Stimulated activated CD8-positive, alpha-beta memory T cell treated with anti-CD3 and anti-CD28 coated beads, Interleukin-2, amount 100 ng/mL, for 1 hour (primary cell): ENCODE results near the gene TPM1.
"Not testable (repeated sequence)": the region's sequence is repeated elsewhere in the genome, so short reads cannot be mapped to it uniquely, and the experiment has no call there.

Experiments
- DNase-seq, 2 donors: peaks; one replicate each; pipeline ENCODE4 v3.0.0-alpha.2; 2020; ENCODE audit warnings: low read depth in 2 of 2

TPM1 gene

GRCh38 chr15:63041974-63042876 is at the start of gene TPM1:
Gene TPM1, plus strand, starts transcription at chr15:63042747. Its CDS starts 83 bp downstream, at chr15:63042830.
- DNase-seq = no peak

DNA sequence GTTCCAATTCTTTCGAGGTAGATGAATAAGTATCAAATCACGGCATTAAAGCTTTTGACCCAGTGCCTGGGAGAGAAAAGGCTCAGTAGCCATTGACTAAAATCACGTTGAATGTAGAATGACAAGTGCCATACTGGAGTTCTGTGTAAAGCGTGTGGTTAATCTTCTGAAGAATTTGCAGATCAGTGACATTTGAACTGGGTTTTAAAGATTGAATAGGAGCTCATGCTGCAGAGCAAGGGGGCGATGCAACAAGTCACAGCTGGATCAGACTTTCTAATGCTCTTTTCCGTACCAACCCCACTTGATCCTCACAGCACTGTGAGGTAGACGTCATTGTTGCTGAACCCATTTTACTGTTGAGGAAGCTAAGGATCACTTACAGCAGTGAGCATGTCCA is 49.5 kb upstream of the TPM1 start:
- no peak for DNase-seq

DNA sequence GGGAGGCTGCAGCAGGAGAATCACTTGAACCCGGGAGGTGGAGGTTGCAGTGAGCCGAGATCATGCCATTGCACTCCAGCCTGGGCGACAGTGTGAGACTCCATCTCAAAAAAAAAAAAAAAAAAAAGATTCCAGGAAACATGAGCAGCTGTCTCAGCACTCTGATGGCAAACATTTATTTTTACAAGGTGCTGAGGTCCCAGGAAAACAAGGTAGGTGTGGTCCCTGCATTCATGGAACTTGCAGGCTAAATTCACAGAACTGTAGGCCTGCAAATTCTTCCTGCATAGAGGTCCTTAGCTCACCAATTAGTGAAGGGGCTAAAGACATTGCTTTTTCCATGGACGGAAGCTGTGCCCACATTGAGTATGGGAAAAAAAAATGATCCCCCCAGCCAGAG is 48.9 kb upstream of the TPM1 start:
- not testable (repeated sequence) for DNase-seq

GRCh38 chr15:62994439-62994838 is 48.1 kb upstream of the TPM1 start:
- DNase-seq = no peak

GRCh38 chr15:62994975-62995681 is 47.4 kb upstream of the TPM1 start:
- no peak for DNase-seq

DNA sequence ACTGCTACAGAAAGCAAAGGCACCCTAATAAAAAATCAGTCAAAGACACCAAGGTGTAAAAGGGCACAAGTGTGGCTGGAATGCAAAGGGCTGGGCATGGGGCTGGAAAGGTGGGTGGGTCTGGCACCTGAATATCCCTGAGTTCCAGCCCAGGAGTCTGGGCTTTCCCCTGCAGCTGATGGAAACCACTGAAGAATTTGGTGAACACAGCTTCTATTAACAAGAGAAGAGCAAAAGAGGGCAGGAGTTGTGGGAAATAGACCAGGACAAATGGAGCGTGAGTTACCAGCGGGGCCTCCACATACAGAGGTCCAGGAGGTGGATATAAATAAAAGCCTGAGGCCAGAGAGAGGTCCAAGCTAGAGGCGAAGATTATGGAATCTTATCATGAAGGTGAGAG is 45.1 kb upstream of the TPM1 start:
- DNase-seq = no peak

DNA sequence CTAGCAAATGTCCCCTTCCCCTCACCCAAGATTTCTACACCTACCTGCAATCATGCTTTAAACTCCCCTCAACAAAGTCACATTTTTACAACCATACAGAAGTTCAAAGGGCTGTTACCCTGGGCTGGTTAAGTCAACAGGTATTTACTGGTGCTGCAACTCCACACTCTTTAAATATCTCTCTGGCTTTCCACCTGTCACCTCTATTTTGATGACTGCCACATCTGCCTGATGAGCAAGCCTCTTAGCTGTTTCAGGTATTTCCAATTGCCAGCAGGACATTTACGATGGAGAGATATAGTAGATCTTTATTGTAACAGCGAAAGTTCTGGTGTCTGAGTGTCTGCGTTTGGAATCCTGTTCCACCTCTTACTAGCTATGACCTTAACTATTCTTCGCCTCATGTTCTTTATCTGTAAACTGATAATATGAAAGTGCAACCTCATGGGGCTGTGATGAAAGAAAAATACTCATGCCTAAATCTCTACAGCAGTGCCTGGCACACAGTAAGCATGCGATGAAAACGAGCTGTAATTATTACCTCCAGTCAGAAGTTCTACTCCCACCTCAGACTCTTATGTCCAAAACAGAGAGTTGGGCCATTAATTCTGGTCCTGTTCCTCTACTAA is 44.2 kb upstream of the TPM1 start:
- DNase-seq = no peak

- DNase-seq = no peak
These were observed 43.4 kb upstream of the TPM1 start for GRCh38 chr15:62999178-62999577.

GRCh38 chr15:62999923-63000561 is 42.5 kb upstream of the TPM1 start:
- no peak for DNase-seq

- no peak for DNase-seq
These were observed 41.8 kb upstream of the TPM1 start for GRCh38 chr15:63000706-63001105.

DNA sequence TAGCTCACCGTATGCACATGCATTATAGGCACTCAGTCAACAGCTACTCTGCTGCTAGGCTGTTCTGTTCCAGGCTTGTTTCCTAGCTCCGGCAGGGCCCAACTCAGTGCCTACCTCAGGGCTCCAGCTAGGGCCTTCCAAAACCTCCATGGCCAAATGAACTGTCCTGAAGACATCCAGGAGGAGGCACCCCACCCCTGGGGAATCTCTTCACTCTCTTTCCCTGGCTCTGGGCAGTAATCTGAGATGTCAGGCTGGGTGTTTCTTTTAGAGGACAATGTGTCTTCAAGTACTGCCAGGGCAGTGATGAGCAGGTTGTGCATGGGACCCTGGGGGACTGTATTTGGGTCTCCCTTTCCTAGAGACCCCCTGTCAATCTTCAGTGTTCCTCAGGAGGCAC is 38.3 kb upstream of the TPM1 start:
- no peak for DNase-seq

DNA sequence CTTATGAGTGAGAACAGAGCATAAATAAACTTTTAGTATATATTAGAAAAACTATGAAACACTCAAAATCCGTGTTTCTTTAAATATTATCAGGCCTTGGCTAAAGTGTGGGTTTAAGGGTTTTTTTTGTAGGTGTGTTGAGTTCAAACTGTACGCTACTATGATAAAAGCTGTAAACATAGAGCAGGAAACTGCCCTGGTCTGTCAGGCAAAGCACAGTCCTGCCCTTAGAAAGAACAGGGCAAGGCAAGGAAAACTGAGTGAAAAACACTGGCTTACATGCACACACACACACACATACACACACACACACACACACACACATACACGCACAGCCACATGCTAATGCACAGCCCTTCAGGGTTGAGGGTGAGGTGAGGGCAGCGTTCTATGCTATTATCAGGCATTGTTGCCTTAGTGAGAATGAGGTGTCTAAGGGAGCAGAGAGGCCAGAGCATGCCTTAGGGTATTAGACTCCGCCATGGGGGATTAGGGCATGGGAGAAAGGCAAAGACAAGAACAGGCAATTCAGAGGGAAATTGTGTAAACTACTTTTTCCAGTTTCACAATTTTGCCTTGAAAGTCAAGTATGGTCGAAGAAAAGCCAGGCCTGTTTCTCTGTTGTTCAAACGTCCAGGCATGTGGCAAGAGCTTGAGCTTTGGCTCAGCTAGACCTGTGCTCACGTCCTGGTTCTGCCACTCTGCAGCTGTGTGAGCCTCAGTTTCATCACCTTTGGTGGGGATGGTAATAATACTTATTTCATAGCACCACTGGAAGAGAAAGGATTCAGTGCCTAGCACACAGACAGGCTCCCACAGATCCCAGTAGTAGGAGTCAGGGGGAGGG is 36.3 kb upstream of the TPM1 start:
- no peak for DNase-seq

GRCh38 chr15:63008333-63009049 is 34.1 kb upstream of the TPM1 start:
- DNase-seq = no peak

GRCh38 chr15:63010386-63010785 is 32.2 kb upstream of the TPM1 start:
- no peak for DNase-seq

- no peak for DNase-seq
These were observed 31.4 kb upstream of the TPM1 start for GRCh38 chr15:63010920-63011693.

DNA sequence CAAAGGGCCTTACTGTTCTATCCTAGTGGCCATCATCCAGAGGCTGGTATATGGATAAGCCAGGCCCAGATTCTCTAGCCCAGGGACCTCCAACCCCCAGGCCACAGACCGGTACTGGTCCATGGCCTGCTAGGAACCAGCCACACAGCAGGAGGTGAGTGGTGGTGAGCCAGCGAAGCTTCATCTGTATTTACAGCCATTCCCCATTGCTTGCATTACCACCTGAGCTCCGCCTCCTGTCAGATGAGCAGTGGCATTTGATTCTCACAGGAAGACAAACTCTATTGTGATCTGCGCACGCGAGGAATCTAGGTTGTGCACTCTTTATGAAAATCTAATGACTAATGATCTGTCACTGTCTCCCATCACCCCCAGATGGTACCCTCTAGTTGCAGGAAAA is 30.1 kb upstream of the TPM1 start:
- no peak for DNase-seq

GRCh38 chr15:63013052-63013808 is 29.3 kb upstream of the TPM1 start:
- DNase-seq = no peak

GRCh38 chr15:63014578-63014977 is 28.0 kb upstream of the TPM1 start:
- DNase-seq = no peak

GRCh38 chr15:63015618-63016017 is 26.9 kb upstream of the TPM1 start:
- DNase-seq = no peak
